Thyroid gland (tissue), 4 donors: Measurements from ENCODE around the gene VWF. TPM values are rescaled to one million over a fixed set of nuclear protein-coding genes. Genes with fewer than 3 reads are reported as not detected.

Experiments
- DNase-seq, 2 donors: peaks; one replicate each; pipeline ENCODE4 v3.0.0-alpha.2; 2019
- H3K27ac ChIP-seq, 3 donors: fragments of 200-600 bp; sonication (generic); 1 replicate in 2 of 3; 2 replicates in 1 of 3; pipeline ENCODE4 v1.5.1; 2016 to 2019; ENCODE audit warnings: mild to moderate bottlenecking in 1 of 3, moderate library complexity in 1 of 3
- H3K27me3 ChIP-seq: fragments of 200-600 bp; sonication (generic); one replicate; pipeline ENCODE4 v1.5.1; 2019
- H3K36me3 ChIP-seq, 2 donors: fragments of 200-600 bp; sonication (generic); one replicate each; pipeline ENCODE4 v1.5.1; 2016 to 2019
- H3K4me1 ChIP-seq, 2 donors: fragments of 200-600 bp; sonication (generic); one replicate each; pipeline ENCODE4 v1.5.1; 2017 to 2019
- H3K4me3 ChIP-seq, 3 donors: fragments of 200-600 bp; sonication (generic); replicated peaks in 1 of 3; 1 replicate in 2 of 3; 2 replicates in 1 of 3; pipeline ENCODE4 v1.5.1; 2016; ENCODE audit warnings: mild to moderate bottlenecking in 1 of 3
- H3K9me3 ChIP-seq: fragments of 200-600 bp; sonication (generic); one replicate; pipeline ENCODE4 v1.5.1; 2017
- CTCF ChIP-seq, 6 experiments: fragments of 200-600 bp in 3 of 6; fragments of 450-650 bp in 3 of 6; sonication (generic) in 3 of 6; IDR thresholded peaks; one replicate each; pipeline ENCODE4 v1.5.1; 2016 to 2019; ENCODE audit warnings: antibody characterized with exemption in 6 of 6, mild to moderate bottlenecking in 2 of 6, inconsistent platforms in 1 of 6, moderate library complexity in 1 of 6
- POLR2A ChIP-seq, 2 donors: fragments of 450-650 bp; IDR thresholded peaks; one replicate each; pipeline ENCODE4 v1.6.1; 2017; ENCODE audit warnings: antibody characterized with exemption in 2 of 2, mild to moderate bottlenecking in 2 of 2, moderate library complexity in 1 of 2
- WGBS, 2 donors: methylation state at CpG; one replicate each; pipeline ENCODE4 v1.1.5; 2017; 5-methylcytosine and 5-hydroxymethylcytosine counted together
- intact Hi-C: fragments of 100-400 bp; cut with DNase I; formaldehyde crosslinking; loops from one replicate; pipeline ENCODE4 v1.15.1; 2023
- total RNA-seq, 4 donors: library from RNA; depleted of rRNA; stranded (reverse); fragments of >200 nt; gene quantifications; one replicate each; pipeline ENCODE4 v1.2.3, GENCODE V29; 2016

VWF gene
- total RNA-seq, 4 donors from 2014 or later: 54.3 to 169 (median 98.5) TPM

DNA sequence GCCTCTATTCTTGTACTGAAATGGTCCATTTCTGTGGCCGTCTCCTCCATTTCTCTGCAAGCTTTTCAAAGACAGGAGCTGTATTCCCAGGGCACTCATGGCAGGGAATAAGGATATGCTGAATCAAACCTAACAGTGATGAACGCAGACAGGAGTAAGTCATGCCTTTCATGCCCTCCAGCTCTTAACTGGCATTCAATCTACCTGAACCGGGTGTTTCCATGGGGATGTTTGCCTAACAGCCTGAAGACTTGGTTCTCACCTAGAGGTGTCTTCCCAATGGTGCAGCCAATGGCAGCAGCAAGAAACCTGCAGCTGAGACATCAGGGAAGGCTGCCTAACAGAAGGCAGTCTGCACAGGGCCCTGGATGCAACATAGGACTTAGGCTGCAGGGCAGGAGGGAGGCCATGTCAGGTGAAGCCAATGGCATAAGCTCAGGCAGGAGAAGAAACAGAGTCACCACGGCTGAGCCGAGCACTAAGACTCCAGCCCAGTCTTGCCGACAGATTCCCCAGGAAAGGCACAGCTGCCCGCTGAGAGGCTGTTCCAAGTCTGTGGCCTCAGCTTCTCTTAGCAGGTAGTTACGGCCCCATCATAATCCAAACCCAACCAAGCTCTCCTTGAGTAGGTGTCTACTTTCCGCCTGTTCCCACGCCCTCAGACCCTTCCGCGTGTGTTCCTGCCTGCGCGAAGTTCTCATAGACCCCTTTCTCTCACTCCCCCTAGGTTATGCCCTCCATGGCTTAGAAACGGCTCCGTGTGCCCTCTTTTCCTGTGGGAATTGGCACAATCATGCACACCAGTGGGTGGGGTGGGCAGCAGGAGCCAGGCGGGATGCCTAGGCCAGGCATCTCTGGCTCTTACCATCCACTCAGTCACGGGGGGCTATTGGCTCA lies 44.1 kb downstream of the VWF start:
- no peaks in the 10 kb centered on the region for H3K9me3 ChIP-seq
- H3K27ac ChIP-seq: no peak overlapping the region
- H3K4me1 ChIP-seq: peaks cover 0 to 17% of the 10 kb centered on the region in 2 donors
- no peaks in the 10 kb centered on the region for H3K27me3 ChIP-seq
- no peak overlapping the region for H3K4me3 ChIP-seq
- no peaks in the 10 kb centered on the region for H3K36me3 ChIP-seq
- no peak for TF ChIP-seq CTCF (IDR thresholded peaks at IDR 0.05)
- TF ChIP-seq POLR2A (IDR thresholded peaks at IDR 0.05): no peak
- intact Hi-C loops: no loop called here
- 89 to 90% methylated on average over 18 of the region's 18 CpGs for WGBS, 2 donors
- no peak for DNase-seq

DNA sequence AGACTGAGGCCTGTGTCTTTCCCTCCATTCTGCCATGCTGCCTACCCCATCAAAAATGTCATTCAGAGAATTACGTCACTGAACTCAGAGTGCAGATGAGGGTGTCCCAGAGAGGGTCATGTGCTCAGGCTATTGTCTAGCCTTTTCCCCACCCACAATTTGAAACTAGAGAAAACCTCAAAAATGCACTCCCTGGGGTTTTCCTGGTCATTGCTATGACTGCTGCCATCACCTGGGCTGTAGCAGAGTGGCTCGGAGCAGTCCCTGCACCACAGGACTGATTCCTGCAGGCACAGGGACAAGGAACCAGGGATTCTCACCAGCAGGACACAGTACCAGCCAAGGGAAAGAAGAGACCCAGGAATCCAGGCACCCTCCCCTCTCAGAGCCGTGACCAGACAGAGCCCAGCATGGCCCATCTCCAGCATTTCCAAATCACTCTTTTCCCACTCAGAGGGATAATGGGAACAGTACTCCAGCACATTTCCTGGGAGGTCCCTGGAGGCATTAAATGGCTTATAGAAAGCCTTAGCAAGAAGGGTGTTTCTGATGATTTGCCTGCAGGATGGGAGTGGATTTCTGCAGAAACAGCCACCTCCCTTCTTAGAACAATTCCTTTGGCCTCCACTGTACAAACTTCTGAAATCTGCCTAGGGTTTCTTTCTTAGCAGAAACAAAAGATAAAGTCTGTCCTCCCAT lies 45.9 kb downstream of the VWF start:
- Histone ChIP-seq H3K4me1 (peaks cover 0 to 7% of the 10 kb centered on the region in 2 donors), H3K27ac (no peak overlapping the region), H3K4me3 (no peak overlapping the region), H3K27me3 (no peaks in the 10 kb centered on the region), H3K36me3 (no peaks in the 10 kb centered on the region), H3K9me3 (no peaks in the 10 kb centered on the region)
- TF ChIP-seq POLR2A (IDR thresholded peaks at IDR 0.05) (no peak), CTCF (IDR thresholded peaks at IDR 0.05) (no peak)
- no peak for DNase-seq
- 72 to 81% methylated on average over 3 of the region's 3 CpGs for WGBS, 2 donors
- intact Hi-C loops: no loop called here

- no peak for DNase-seq
- H3K36me3 ChIP-seq: no peaks in the 10 kb centered on the region
- intact Hi-C loops: no loop called here
- WGBS, 2 donors: 87 to 93% methylated on average over 5 to 6 of the region's 6 CpGs
- peaks cover 0 to 7% of the 10 kb centered on the region in 2 donors for H3K4me1 ChIP-seq
- H3K27ac ChIP-seq: no peak overlapping the region
- H3K27me3 ChIP-seq: no peaks in the 10 kb centered on the region
- H3K4me3 ChIP-seq: no peak overlapping the region
- H3K9me3 ChIP-seq: no peaks in the 10 kb centered on the region
- TF ChIP-seq POLR2A (IDR thresholded peaks at IDR 0.05): no peak
These were observed 46.8 kb downstream of the VWF start for GRCh38 chr12:6077692-6078083.

DNA sequence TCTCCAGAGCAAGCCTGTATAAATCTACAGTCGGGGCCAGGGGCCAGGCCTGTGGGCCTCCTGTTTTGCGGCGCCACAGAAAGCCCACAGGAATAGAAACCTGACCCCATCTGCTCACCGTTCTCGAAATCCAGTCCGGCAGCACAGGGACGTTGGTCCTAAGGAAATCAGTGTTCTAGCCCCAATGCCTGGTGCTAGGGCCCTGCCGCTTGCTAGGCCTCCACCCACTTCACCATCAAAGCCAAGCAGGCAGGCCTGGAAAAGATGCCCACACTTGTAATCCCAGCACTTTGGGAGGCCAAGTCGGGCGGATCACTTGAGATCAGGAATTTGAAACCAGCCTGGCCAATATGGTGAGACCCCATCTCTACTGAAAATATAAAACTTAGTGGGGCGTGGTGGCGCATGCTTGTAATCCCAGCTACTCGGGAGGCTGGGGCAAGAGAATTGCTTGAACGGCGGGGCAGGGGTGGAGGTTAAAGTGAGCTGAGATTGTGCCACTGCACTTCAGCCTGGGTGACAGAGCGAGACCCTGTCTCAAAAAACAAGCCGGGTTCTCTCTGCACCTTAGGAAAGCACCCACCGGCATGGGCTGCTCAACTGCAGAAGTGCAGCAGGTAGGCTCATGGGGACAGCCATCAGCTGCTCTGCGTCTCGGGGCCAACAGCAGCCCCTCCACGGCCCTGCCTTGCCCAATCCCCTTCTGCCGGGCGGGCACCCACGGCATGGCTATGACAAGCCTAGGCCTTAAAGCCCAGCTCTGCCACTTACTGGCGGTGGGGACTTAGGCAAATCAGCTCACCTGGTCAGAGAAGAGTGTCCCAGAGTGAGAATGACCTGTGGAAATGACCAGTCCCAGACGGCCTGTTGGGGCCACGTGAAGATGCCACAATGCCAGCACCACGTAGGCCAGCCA lies 47.4 kb downstream of the VWF start:
- H3K36me3 ChIP-seq: no peaks in the 10 kb centered on the region
- intact Hi-C loops: no loop called here
- no peak overlapping the region for H3K27ac ChIP-seq
- peaks cover 0 to 7% of the 10 kb centered on the region in 2 donors for H3K4me1 ChIP-seq
- H3K9me3 ChIP-seq: no peaks in the 10 kb centered on the region
- 93 to 94% methylated on average over 20 to 22 of the region's 28 CpGs for WGBS, 2 donors
- no peaks in the 10 kb centered on the region for H3K27me3 ChIP-seq
- TF ChIP-seq CTCF (IDR thresholded peaks at IDR 0.05) (no peak), POLR2A (IDR thresholded peaks at IDR 0.05) (no peak)
- H3K4me3 ChIP-seq: no peak overlapping the region
- DNase-seq: no peak

- no peaks in the 10 kb centered on the region for H3K36me3 ChIP-seq
- intact Hi-C loops: no loop called here
- 81 to 82% methylated on average over 4 of the region's 4 CpGs for WGBS, 2 donors
- DNase-seq: no peak
- H3K27ac ChIP-seq: no peak overlapping the region
- peaks cover 0 to 7% of the 10 kb centered on the region in 2 donors for H3K4me1 ChIP-seq
- TF ChIP-seq CTCF (IDR thresholded peaks at IDR 0.05) (no peak), POLR2A (IDR thresholded peaks at IDR 0.05) (no peak)
- H3K4me3 ChIP-seq: no peak overlapping the region
- no peaks in the 10 kb centered on the region for H3K9me3 ChIP-seq
- H3K27me3 ChIP-seq: no peaks in the 10 kb centered on the region
These were observed 48.1 kb downstream of the VWF start for GRCh38 chr12:6076346-6076745.
